IMR-90 (cell line): ENCODE results near the gene C14orf180. TPM values are rescaled to one million over a fixed set of nuclear protein-coding genes. Genes with fewer than 3 reads are reported as not detected.

Experiments used
- ATAC-seq: fragments of 200-7000 bp; cut with Tn5 transposase; 2 replicates; pipeline ENCODE4 v1.9.1; 2020; ENCODE audit warnings: low read depth, mild to moderate bottlenecking, moderate library complexity
- Bru-seq: library from RNA; stranded (reverse); fragments of 400-500 nt; gene quantifications from one replicate; lab custom pipeline; 2021; lab: Mats Ljungman, UMichigan
- BruChase-seq, 2 experiments: library from RNA; stranded (reverse); fragments of 400-500 nt; gene quantifications; one replicate each; lab custom pipeline; 2021; lab: Mats Ljungman, UMichigan
- BruUV-seq: library from RNA; stranded (reverse); fragments of 400-500 nt; replicated peaks from 2 replicates; lab custom pipeline; 2021; lab: Mats Ljungman, UMichigan
- CTCF ChIA-PET: fragments of 300-600 bp; formaldehyde crosslinking; extraction: SDS; loops from one replicate; lab custom pipeline; 2021; ENCODE audit warnings: antibody characterized with exemption; lab: Yijun Ruan, JAX
- POLR2A ChIA-PET: fragments of 300-600 bp; sonication (Branson Sonifier 250); formaldehyde crosslinking; loops from one replicate; lab custom pipeline; 2022; ENCODE audit warnings: antibody characterized with exemption; ENCODE audit not compliant: unreplicated experiment; lab: Charles Lee
- DNase-seq: peaks from one replicate; pipeline ENCODE4 v3.0.0; 2013
- H2AFZ ChIP-seq: replicated peaks from 2 replicates; pipeline ENCODE3; 2013; ENCODE audit warnings: low read length, mild to moderate bottlenecking; ENCODE audit not compliant: poor library complexity
- H2AK5ac ChIP-seq: 2 replicates; pipeline ENCODE4 v1.6.1; 2013; ENCODE audit warnings: low read depth, low read length, inconsistent platforms
- H2AK9ac ChIP-seq: replicated peaks from 2 replicates; pipeline ENCODE3; 2013; ENCODE audit warnings: mild to moderate bottlenecking, low read depth, low read length, moderate library complexity; ENCODE audit not compliant: poor library complexity
- H2BK120ac ChIP-seq: 2 replicates; pipeline ENCODE4 v1.6.1; 2013; ENCODE audit warnings: low read depth, low read length, inconsistent platforms
- H2BK15ac ChIP-seq: 3 replicates; pipeline ENCODE4 v1.6.1; 2013; ENCODE audit warnings: low read depth, low read length, inconsistent platforms
- H2BK20ac ChIP-seq: 2 replicates; pipeline ENCODE4 v1.6.1; 2013; ENCODE audit warnings: low read depth, mild to moderate bottlenecking, inconsistent platforms, low read length, moderate library complexity
- H2BK5ac ChIP-seq: 2 replicates; pipeline ENCODE4 v1.6.1; 2013; ENCODE audit warnings: mild to moderate bottlenecking, low read depth, low read length, inconsistent platforms; ENCODE audit not compliant: poor library complexity, severe bottlenecking
- H3K14ac ChIP-seq: replicated peaks from 2 replicates; pipeline ENCODE4 v1.6.1; 2013; ENCODE audit warnings: low read depth, low read length, inconsistent platforms
- H3K18ac ChIP-seq: 2 replicates; pipeline ENCODE4 v1.6.1; 2013; ENCODE audit warnings: low read depth, low read length, control low read depth
- H3K23ac ChIP-seq: 2 replicates; pipeline ENCODE4 v1.6.1; 2013; ENCODE audit warnings: low read depth, low read length, inconsistent platforms
- H3K27ac ChIP-seq: 2 replicates; pipeline ENCODE4 v1.5.1; 2013; ENCODE audit warnings: mild to moderate bottlenecking, control low read depth, low read length; ENCODE audit not compliant: insufficient read depth
- H3K27me3 ChIP-seq: 2 replicates; pipeline ENCODE4 v1.6.1; 2013; ENCODE audit warnings: low read length; ENCODE audit not compliant: control insufficient read depth, insufficient read depth
- H3K36me3 ChIP-seq: 2 replicates; pipeline ENCODE4 v1.6.1; 2013; ENCODE audit warnings: low read length, mixed read lengths; ENCODE audit not compliant: control insufficient read depth, insufficient read depth
- H3K4ac ChIP-seq: 2 replicates; pipeline ENCODE4 v1.6.1; 2013; ENCODE audit warnings: low read depth, low read length, inconsistent platforms
- H3K4me1 ChIP-seq: 2 replicates; pipeline ENCODE4 v1.6.1; 2013; ENCODE audit warnings: low read length, mixed read lengths; ENCODE audit not compliant: control insufficient read depth, insufficient read depth
- H3K4me2 ChIP-seq: 2 replicates; pipeline ENCODE4 v1.6.1; 2013; ENCODE audit warnings: low read depth, mild to moderate bottlenecking, control low read depth, low read length, moderate library complexity
- H3K4me3 ChIP-seq: 2 replicates; pipeline ENCODE4 v1.5.1; 2013; ENCODE audit warnings: low read depth, mild to moderate bottlenecking, control low read depth, low read length, moderate library complexity; ENCODE audit not compliant: insufficient read depth
- H3K56ac ChIP-seq: 2 replicates; pipeline ENCODE4 v1.6.1; 2013; ENCODE audit warnings: low read length, inconsistent platforms; ENCODE audit not compliant: insufficient read depth; ENCODE audit errors: extremely low read depth
- H3K79me1 ChIP-seq, 2 experiments: 2 replicates each; pipeline ENCODE4 v1.6.1; 2013; ENCODE audit warnings: low read length in 2 of 2, inconsistent platforms in 1 of 2, low read depth in 1 of 2
- H3K9ac ChIP-seq: 2 replicates; pipeline ENCODE4 v1.6.1; 2013; ENCODE audit warnings: low read depth, low read length, control low read depth
- H3K9me1 ChIP-seq: 2 replicates; pipeline ENCODE4 v1.6.1; 2013; ENCODE audit warnings: low read length, inconsistent platforms; ENCODE audit not compliant: insufficient read depth
- H3K9me3 ChIP-seq: 2 replicates; pipeline ENCODE4 v1.6.1; 2013; ENCODE audit warnings: low read length; ENCODE audit not compliant: control insufficient read depth, insufficient read depth
- H4K20me1 ChIP-seq: 2 replicates; pipeline ENCODE4 v1.6.1; 2013; ENCODE audit warnings: low read length, inconsistent platforms; ENCODE audit not compliant: insufficient read depth
- H4K5ac ChIP-seq: 2 replicates; pipeline ENCODE4 v1.6.1; 2013; ENCODE audit warnings: mild to moderate bottlenecking, low read depth, low read length, control low read depth
- H4K8ac ChIP-seq, 2 experiments: 2 replicates each; pipeline ENCODE4 v1.6.1; 2013; ENCODE audit warnings: low read depth in 2 of 2, low read length in 2 of 2, control low read depth in 1 of 2, inconsistent platforms in 1 of 2
- H4K91ac ChIP-seq: 2 replicates; pipeline ENCODE4 v1.6.1; 2013; ENCODE audit warnings: low read depth, low read length, inconsistent platforms; ENCODE audit not compliant: insufficient read depth
- CEBPB ChIP-seq: IDR thresholded peaks from 2 replicates; pipeline ENCODE4 v1.6.1; 2012; ENCODE audit warnings: low read depth, low read length, improper control_type of control experiment
- WGBS, 2 experiments: methylation state at CpG; one replicate each; pipeline versions ENCODE4 v1.1.5 to v1.1.7; 2013; ENCODE audit warnings: missing lambda C conversion rate in 2 of 2; ENCODE audit not compliant: insufficient read length in 1 of 2; ENCODE audit errors: extremely low coverage in 2 of 2; 5-methylcytosine and 5-hydroxymethylcytosine counted together
- dilution Hi-C: fragments of 300-500 bp; cut with HindIII; formaldehyde crosslinking; loops from one replicate; pipeline ENCODE4 v1.14.3; 2018; ENCODE audit warnings: low sequenced_read_pairs; ENCODE audit not compliant: unreplicated experiment
- in situ Hi-C: fragments of 300-500 bp; cut with MboI; formaldehyde crosslinking; loops from 3 replicates; pipeline ENCODE4 v1.14.3; 2019; ENCODE audit warnings: low sequenced_read_pairs, inconsistent platforms, mixed read lengths
- intact Hi-C: fragments of 100-400 bp; cut with micrococcal nuclease; formaldehyde crosslinking; loops from 2 replicates; pipeline ENCODE4 v1.10.0; 2022
- long read RNA-seq: library from polyadenylated mRNA; unstranded; transcript quantifications from one replicate; pipeline ENCODE4 v2.0.0, GENCODE V29; 2021; ENCODE audit not compliant: unreplicated experiment
- polyA plus RNA-seq, 3 experiments: library from polyadenylated mRNA; depleted of rRNA; stranded (reverse); fragments of >200 nt; gene quantifications; 2 replicates each; pipeline ENCODE4 v1.2.3, GENCODE V29; 2012; ENCODE audit warnings: low replicate concordance in 1 of 3
- total RNA-seq: library from RNA; depleted of rRNA; stranded (reverse); fragments of >200 nt; gene quantifications from 2 replicates; pipeline ENCODE4 v1.2.3, GENCODE V29; 2012; rRNA removed

Gene C14orf180
- total RNA-seq (not detected in 2 replicates), polyA plus RNA-seq (2012; rRNA removed) (not detected in 2 replicates), Bru-seq, nascent RNA (not detected), BruChase-seq, experiment 1, labeled RNA remaining after a 6-hour chase (not detected), BruChase-seq, experiment 2, labeled RNA remaining after a 2-hour chase (not detected)
- polyA plus RNA-seq (2012; cell fraction: cytosol; rRNA removed): not detected in 2 replicates
- polyA plus RNA-seq (2012; cell fraction: nucleus; rRNA removed; ENCODE audit: low replicate concordance): 0.07 TPM in 1 of 2 replicates, not detected in the other
- long read RNA-seq: 0 reads

DNA sequence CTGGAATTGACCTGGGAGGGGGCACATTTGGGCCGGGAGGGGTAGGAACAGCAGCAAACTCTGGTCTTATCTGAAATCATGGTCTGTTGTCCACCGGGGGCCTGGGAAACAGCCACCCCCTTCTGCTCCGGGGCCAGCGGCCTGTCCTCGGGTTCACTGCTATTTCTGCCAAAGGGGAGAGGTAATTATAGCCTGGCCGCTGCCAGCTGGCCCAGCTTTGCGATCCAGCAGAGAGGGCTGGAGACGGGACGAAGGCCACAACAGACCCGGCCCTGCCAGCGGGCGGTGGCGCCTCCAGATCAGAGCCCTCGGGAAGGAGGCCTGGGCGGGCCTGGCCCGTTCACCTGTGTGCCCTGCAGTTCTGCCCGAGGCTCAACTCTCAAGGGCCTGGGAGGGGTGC is at the start of gene C14orf180:
Gene C14orf180, plus strand, starts transcription at position 258 of the 400 bp plus-strand sequence. CDS start 6,667 bp downstream, outside the sequence.
- CTCF ChIA-PET: no interaction called here
- DNase-seq: no peak

More for the DNA sequence above, at the start of gene C14orf180:
- 70% methylated on average over 2 of the region's 17 CpGs; no CpG with 5 or more reads in 1 of the 2 experiments for WGBS, 2 experiments
- H2BK20ac ChIP-seq: no peak within 1 kb of the TSS
- H3K14ac ChIP-seq: no peak within 1 kb of the TSS
- dilution Hi-C loops (no loop called here), in situ Hi-C loops (no loop called here), intact Hi-C loops (no loop called here)
- BruUV-seq: no TSS peak
- H4K20me1 ChIP-seq: no peaks in the 10 kb centered on the region
- POLR2A ChIA-PET: no interaction called here
- H2BK120ac ChIP-seq: no peak within 1 kb of the TSS
- no peak within 1 kb of the TSS for H2AFZ ChIP-seq
- no peak for ATAC-seq
- H3K23ac ChIP-seq: no peak within 1 kb of the TSS
- H2AK9ac ChIP-seq: no peak within 1 kb of the TSS
- no peak within 1 kb of the TSS for H3K4me3 ChIP-seq
- H3K79me1 ChIP-seq: no peaks in the 10 kb centered on the region
- no peak within 1 kb of the TSS for H3K9ac ChIP-seq
- H4K91ac ChIP-seq: no peak within 1 kb of the TSS
- H3K27me3 ChIP-seq: peaks cover 15% of the 10 kb centered on the region; the same call in 1 of the 2 replicates
- no peaks in the 10 kb centered on the region for H3K9me1 ChIP-seq
- no peak within 1 kb of the TSS for H2BK5ac ChIP-seq
- H3K4me2 ChIP-seq: no peak within 1 kb of the TSS
- no peak within 1 kb of the TSS for H3K4ac ChIP-seq
- no peaks in the 10 kb centered on the region for H3K4me1 ChIP-seq
- no peak within 1 kb of the TSS for H4K8ac ChIP-seq
- no peak within 1 kb of the TSS for H2BK15ac ChIP-seq
- no peak within 1 kb of the TSS for H3K18ac ChIP-seq
- no peak within 1 kb of the TSS for H3K27ac ChIP-seq
- H3K36me3 ChIP-seq: no peaks in the 10 kb centered on the region
- no peak within 1 kb of the TSS for H4K5ac ChIP-seq
- H2AK5ac ChIP-seq: no peak within 1 kb of the TSS
- H3K9me3 ChIP-seq: no peaks in the 10 kb centered on the region
- TF ChIP-seq CEBPB: no peak
- H3K56ac ChIP-seq: no peak within 1 kb of the TSS
